Activated CD8-positive, alpha-beta T cell treated with anti-CD3 and anti-CD28 coated beads for 36 hours (primary cell): ENCODE data around the gene LLGL2. TPM values are rescaled to one million over a fixed set of nuclear protein-coding genes. Genes with fewer than 3 reads are reported as not detected.

ENCODE experiments used
- ATAC-seq: fragments of 200-7000 bp; cut with Tn5 transposase; one replicate; pipeline ENCODE4 v1.10.0; 2021; ENCODE audit warnings: mild to moderate bottlenecking, moderate library complexity
- CTCF ChIA-PET: fragments of 350-600 bp; sonication (Branson Sonifier 250); formaldehyde crosslinking; loops from one replicate; lab custom pipeline; 2021; ENCODE audit warnings: antibody characterized with exemption; lab: Charles Lee
- POLR2A ChIA-PET: fragments of 350-600 bp; sonication (Branson Sonifier 250); formaldehyde crosslinking; loops from one replicate; lab custom pipeline; 2021; ENCODE audit warnings: antibody characterized with exemption; lab: Charles Lee
- DNase-seq: peaks from one replicate; pipeline ENCODE4 v3.0.0-alpha.2; 2020
- H3K27ac Mint-ChIP-seq: one replicate; pipeline ENCODE4 v1.8.0; 2021; ENCODE audit warnings: mild to moderate bottlenecking, mixed read lengths
- H3K27me3 Mint-ChIP-seq: one replicate; pipeline ENCODE4 v1.8.0; 2021; ENCODE audit warnings: mixed read lengths
- H3K36me3 Mint-ChIP-seq: one replicate; pipeline ENCODE4 v1.8.0; 2021; ENCODE audit warnings: low read depth, mixed read lengths
- H3K4me1 Mint-ChIP-seq: one replicate; pipeline ENCODE4 v1.8.0; 2021; ENCODE audit warnings: low read depth, mixed read lengths
- H3K4me3 Mint-ChIP-seq: one replicate; pipeline ENCODE4 v1.8.0; 2021; ENCODE audit warnings: mild to moderate bottlenecking, moderate library complexity, mixed read lengths
- H3K9me3 Mint-ChIP-seq: one replicate; pipeline ENCODE4 v1.8.0; 2021; ENCODE audit warnings: mixed read lengths
- CTCF ChIP-seq: fragments of 200-600 bp; IDR thresholded peaks from one replicate; pipeline ENCODE4 v1.8.0; 2022; ENCODE audit warnings: antibody characterized with exemption, mild to moderate bottlenecking
- intact Hi-C: fragments of 100-400 bp; cut with micrococcal nuclease; formaldehyde crosslinking; loops from one replicate; pipeline ENCODE4 v1.10.0; 2022
- total RNA-seq, 2 experiments: library from RNA; stranded (reverse); gene quantifications; one replicate each; pipeline ENCODE4 v1.2.3, GENCODE V29; 2021

LLGL2 gene
- total RNA-seq, 2 experiments from 2014 or later: 7.2 to 7.4 TPM

DNA sequence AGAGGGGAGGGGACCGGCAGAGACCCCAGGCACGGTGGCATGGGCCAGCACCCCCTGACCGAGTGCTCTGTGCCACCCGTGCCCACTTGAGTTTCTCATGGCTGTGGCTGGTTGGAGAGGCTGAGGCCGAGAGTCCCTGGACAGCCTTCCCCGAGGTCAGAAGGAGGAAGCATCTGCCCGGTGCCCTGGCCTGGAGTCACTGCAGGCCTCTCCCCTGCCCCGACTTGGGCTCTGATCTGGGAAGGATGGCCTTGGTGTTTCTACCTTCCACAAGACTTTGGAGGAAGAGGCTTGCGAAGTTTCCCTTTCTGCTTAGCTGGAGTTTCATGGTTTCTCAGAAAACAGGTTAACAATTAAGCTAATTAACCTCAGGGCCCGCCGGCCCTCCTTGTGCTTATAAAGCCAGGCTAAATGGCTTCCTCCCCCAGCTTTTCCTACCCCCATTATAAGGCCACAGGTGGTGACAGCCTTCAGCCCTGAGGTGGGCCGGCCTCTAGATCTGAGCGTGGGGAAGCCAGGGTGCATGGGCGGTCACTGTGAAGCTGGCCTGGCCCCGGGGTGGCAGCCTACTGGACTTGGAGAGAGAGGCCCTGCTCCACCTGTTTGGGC is 17.3 kb downstream of the LLGL2 start:
- POLR2A ChIA-PET: interaction anchor here (0.6 to 0.9 kb wide), 2 partner anchors 18 to 37 kb away, joined by 3 to 4 read pairs; partner anchors contain the start of gene LLGL2

DNA sequence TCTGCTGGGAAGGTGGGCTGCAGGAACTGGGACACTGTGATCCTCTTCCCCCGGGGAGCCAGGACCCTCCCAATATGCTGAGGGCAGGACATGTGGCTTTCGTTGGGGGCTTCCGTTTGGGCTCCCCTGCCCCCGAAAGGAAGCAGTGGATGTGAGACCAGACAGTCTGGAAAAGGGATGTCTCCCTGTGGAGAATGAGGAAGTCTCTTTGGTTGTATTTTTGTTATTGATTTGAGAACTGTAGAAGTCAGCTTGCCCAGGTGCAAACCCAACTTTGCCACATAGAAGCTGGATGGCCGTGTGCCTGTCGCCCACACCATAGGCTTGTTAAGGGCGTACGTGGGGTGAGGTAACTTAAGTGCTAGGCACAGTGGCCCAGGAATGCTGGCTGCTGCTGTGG is 18.8 kb downstream of the LLGL2 start:
- Mint-ChIP-seq H3K4me3 (no peak overlapping the region), H3K27me3 (no peaks in the 10 kb centered on the region), H3K9me3 (no peaks in the 10 kb centered on the region), H3K4me1 (no peaks in the 10 kb centered on the region), H3K36me3 (no peaks in the 10 kb centered on the region), H3K27ac (no peak overlapping the region)
- POLR2A ChIA-PET: interaction anchor here (1.9 kb wide), 1 partner anchor 9 kb away, joined by 7 read pairs; no protein-coding TSS in a partner anchor
- TF ChIP-seq CTCF: no peak
- ATAC-seq (no peak), DNase-seq (no peak)
- CTCF ChIA-PET: no interaction called here
- intact Hi-C loops: no loop called here

More for the DNA sequence above, 17.3 kb downstream of the LLGL2 start:
- H3K27me3 Mint-ChIP-seq: no peaks in the 10 kb centered on the region
- no peaks in the 10 kb centered on the region for H3K9me3 Mint-ChIP-seq
- no peaks in the 10 kb centered on the region for H3K4me1 Mint-ChIP-seq
- DNase-seq (no peak), ATAC-seq (no peak)
- H3K4me3 Mint-ChIP-seq: no peak overlapping the region
- intact Hi-C loops: no loop called here
- H3K27ac Mint-ChIP-seq: no peak overlapping the region
- TF ChIP-seq CTCF: no peak
- no peaks in the 10 kb centered on the region for H3K36me3 Mint-ChIP-seq
- CTCF ChIA-PET: no interaction called here

- no peaks in the 10 kb centered on the region for H3K27me3 Mint-ChIP-seq
- no peak overlapping the region for H3K4me3 Mint-ChIP-seq
- ATAC-seq (no peak), DNase-seq (no peak)
- TF ChIP-seq CTCF: no peak
- H3K27ac Mint-ChIP-seq: no peak overlapping the region
- H3K9me3 Mint-ChIP-seq: no peaks in the 10 kb centered on the region
- intact Hi-C loops: no loop called here
- H3K36me3 Mint-ChIP-seq: no peaks in the 10 kb centered on the region
- ChIA-PET POLR2A (no interaction called here), CTCF (no interaction called here)
- H3K4me1 Mint-ChIP-seq: no peaks in the 10 kb centered on the region
Observed at GRCh38 chr17:75546181-75546580, 20.7 kb downstream of the LLGL2 start.

DNA sequence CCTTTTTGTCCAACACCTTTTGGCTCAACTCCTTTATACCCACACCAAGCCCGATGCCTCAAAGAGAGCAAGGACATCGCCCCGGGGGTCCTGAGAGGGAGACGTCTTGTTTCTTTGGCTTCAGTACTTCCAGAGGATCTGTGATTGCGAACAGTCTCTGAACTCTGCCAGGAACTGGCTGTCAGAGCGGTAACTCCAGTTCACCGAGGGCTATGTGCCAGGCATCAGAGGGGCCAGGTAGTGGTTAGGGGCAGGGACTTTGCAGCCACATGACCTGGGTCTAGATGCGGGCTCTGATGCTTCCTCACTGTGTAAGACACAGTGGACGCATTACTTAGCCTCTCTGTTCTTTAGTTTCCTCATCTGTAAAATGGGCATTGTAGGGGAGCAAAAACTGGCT is 21.6 kb downstream of the LLGL2 start:
- intact Hi-C loops: no loop called here
- H3K4me3 Mint-ChIP-seq: no peak overlapping the region
- no peak for DNase-seq
- CTCF ChIA-PET: no interaction called here
- no peaks in the 10 kb centered on the region for H3K9me3 Mint-ChIP-seq
- no peaks in the 10 kb centered on the region for H3K36me3 Mint-ChIP-seq
- no peak for ATAC-seq
- POLR2A ChIA-PET: no interaction called here
- TF ChIP-seq CTCF: no peak
- no peak overlapping the region for H3K27ac Mint-ChIP-seq
- no peaks in the 10 kb centered on the region for H3K4me1 Mint-ChIP-seq
- no peaks in the 10 kb centered on the region for H3K27me3 Mint-ChIP-seq

DNA sequence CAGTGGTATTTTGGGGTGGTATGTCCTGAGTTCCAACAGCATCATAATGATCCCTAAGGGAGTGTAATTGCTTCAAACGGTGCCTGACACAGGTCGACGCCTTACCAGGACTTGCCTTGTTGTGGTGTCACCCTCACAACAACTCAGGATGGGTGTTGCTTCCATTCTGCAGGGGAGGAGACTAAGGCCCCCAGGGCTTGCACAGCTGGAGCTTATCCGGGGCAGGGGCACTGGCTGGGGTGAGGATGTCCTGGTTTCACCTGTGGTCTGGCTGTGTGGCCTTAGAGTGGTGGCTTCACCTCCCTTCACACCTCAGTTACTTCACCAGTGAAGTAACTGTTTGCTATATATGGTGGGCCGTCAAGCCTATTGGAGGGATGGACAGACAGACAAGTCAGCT is 23.3 kb downstream of the LLGL2 start:
- no peaks in the 10 kb centered on the region for H3K27me3 Mint-ChIP-seq
- ATAC-seq (no peak), DNase-seq (no peak)
- H3K36me3 Mint-ChIP-seq: no peaks in the 10 kb centered on the region
- intact Hi-C loops: no loop called here
- ChIA-PET CTCF (no interaction called here), POLR2A (no interaction called here)
- TF ChIP-seq CTCF: no peak
- H3K9me3 Mint-ChIP-seq: no peaks in the 10 kb centered on the region
- H3K27ac Mint-ChIP-seq: no peak overlapping the region
- no peaks in the 10 kb centered on the region for H3K4me1 Mint-ChIP-seq
- no peak overlapping the region for H3K4me3 Mint-ChIP-seq
